B cell (primary cell): Measurements from ENCODE around the gene DUXA. TPM values are rescaled to one million over a fixed set of nuclear protein-coding genes. Genes with fewer than 3 reads are reported as not detected.
"Not testable (repeated sequence)": the region's sequence is repeated elsewhere in the genome, so short reads cannot be mapped to it uniquely, and the experiment has no call there.

ENCODE experiments used
- ATAC-seq: fragments of 200-7000 bp; cut with Tn5 transposase; one replicate; pipeline ENCODE4 v1.10.0; 2021; ENCODE audit warnings: low read depth, mild to moderate bottlenecking, moderate number of reproducible peaks, moderate library complexity
- CTCF ChIA-PET: fragments of 350-600 bp; sonication (Branson Sonifier 250); formaldehyde crosslinking; loops from one replicate; lab custom pipeline; 2021; ENCODE audit warnings: antibody characterized with exemption, inconsistent platforms; lab: Charles Lee
- POLR2A ChIA-PET: fragments of 350-600 bp; sonication (Branson Sonifier 250); formaldehyde crosslinking; loops from one replicate; lab custom pipeline; 2021; ENCODE audit warnings: antibody characterized with exemption; lab: Charles Lee
- DNase-seq: peaks from one replicate; pipeline ENCODE4 v3.0.0; 2013
- H2AFZ ChIP-seq: 2 replicates; pipeline ENCODE4 v1.6.1; 2012; ENCODE audit warnings: mild to moderate bottlenecking, low read depth, low read length; ENCODE audit not compliant: insufficient read depth, poor library complexity, severe bottlenecking
- H3K27ac ChIP-seq, 2 donors: 1 replicate in 1 of 2; 2 replicates in 1 of 2; pipeline ENCODE4 v1.5.1; 2012 to 2013; ENCODE audit warnings: low read length in 2 of 2, mild to moderate bottlenecking in 2 of 2, moderate library complexity in 1 of 2
- H3K27me3 ChIP-seq, 4 experiments: fragments of 200-600 bp in 1 of 4; sonication (generic) in 1 of 4; replicated peaks in 1 of 4; 1 replicate in 2 of 4; 2 replicates in 2 of 4; pipeline versions ENCODE4 v1.6.1 to v1.7.0; 2013 to 2016; ENCODE audit warnings: low read length in 3 of 4, mild to moderate bottlenecking in 2 of 4, mixed read lengths in 1 of 4, moderate library complexity in 1 of 4; ENCODE audit not compliant: insufficient read depth in 4 of 4, control insufficient read depth in 3 of 4; ENCODE audit errors: control extremely low read depth in 1 of 4
- H3K36me3 ChIP-seq, 2 experiments: replicated peaks in 1 of 2; 1 replicate in 1 of 2; 2 replicates in 1 of 2; pipeline versions ENCODE4 v1.6.1 to v1.7.1; 2013; ENCODE audit warnings: low read length in 1 of 2; ENCODE audit not compliant: insufficient read depth in 2 of 2, control insufficient read depth in 1 of 2; ENCODE audit errors: control extremely low read depth in 1 of 2, extremely low read depth in 1 of 2
- H3K4me1 ChIP-seq, 2 donors: fragments of 200-600 bp in 1 of 2; sonication (generic) in 1 of 2; 1 replicate in 1 of 2; 2 replicates in 1 of 2; pipeline versions ENCODE4 v1.5.1 to v1.6.1; 2013 to 2017; ENCODE audit warnings: low read length in 2 of 2; ENCODE audit not compliant: control insufficient read depth in 2 of 2, insufficient read depth in 2 of 2
- H3K4me2 ChIP-seq: replicated peaks from 2 replicates; pipeline ENCODE3; 2012; ENCODE audit warnings: mild to moderate bottlenecking, low read depth, low read length; ENCODE audit not compliant: poor library complexity, severe bottlenecking
- H3K4me3 ChIP-seq, 5 experiments: fragments of 200-600 bp in 1 of 5; sonication (generic) in 1 of 5; 1 replicate in 3 of 5; 2 replicates in 2 of 5; pipeline versions ENCODE4 v1.5.1 to v1.7.0; 2011 to 2016; ENCODE audit warnings: low read length in 4 of 5, mild to moderate bottlenecking in 4 of 5, low read depth in 2 of 5, control low read depth in 1 of 5, moderate library complexity in 1 of 5; ENCODE audit not compliant: insufficient read depth in 1 of 5; ENCODE audit errors: control extremely low read depth in 1 of 5, extremely low read depth in 1 of 5
- H3K79me2 ChIP-seq: fragments of 200-600 bp; sonication (generic); one replicate; pipeline ENCODE4 v1.6.0; 2016; ENCODE audit warnings: low read length; ENCODE audit not compliant: control insufficient read depth, insufficient read depth
- H3K9ac ChIP-seq: fragments of 200-600 bp; sonication (generic); 2 replicates; pipeline ENCODE4 v1.6.1; 2017; ENCODE audit warnings: mild to moderate bottlenecking, low read length, moderate library complexity
- H3K9me3 ChIP-seq, 3 donors: one replicate each; pipeline versions ENCODE4 v1.6.1 to v1.7.1; 2013; ENCODE audit warnings: low read length in 2 of 3; ENCODE audit not compliant: control insufficient read depth in 2 of 3, insufficient read depth in 1 of 3; ENCODE audit errors: control extremely low read depth in 1 of 3
- H4K20me1 ChIP-seq: 2 replicates; pipeline ENCODE4 v1.6.0; 2012; ENCODE audit warnings: mild to moderate bottlenecking, low read length; ENCODE audit not compliant: insufficient read depth, control insufficient read depth, poor library complexity, severe bottlenecking
- H3K27ac Mint-ChIP-seq: one replicate; pipeline ENCODE4 v1.8.0; 2021; ENCODE audit warnings: mixed read lengths
- H3K27me3 Mint-ChIP-seq: one replicate; pipeline ENCODE4 v1.8.0; 2021; ENCODE audit warnings: mixed read lengths
- H3K4me1 Mint-ChIP-seq: one replicate; pipeline ENCODE4 v1.8.0; 2021; ENCODE audit warnings: mixed read lengths
- H3K4me3 Mint-ChIP-seq: one replicate; pipeline ENCODE4 v1.8.0; 2021; ENCODE audit warnings: mixed read lengths
- H3K9me3 Mint-ChIP-seq: one replicate; pipeline ENCODE4 v1.8.0; 2022; ENCODE audit warnings: mixed read lengths; ENCODE audit not compliant: insufficient read depth
- CTCF ChIP-seq: fragments of 200-600 bp; IDR thresholded peaks from one replicate; pipeline ENCODE4 v1.8.0; 2022; ENCODE audit warnings: antibody characterized with exemption, mild to moderate bottlenecking
- EZH2 ChIP-seq: IDR thresholded peaks from 2 replicates; pipeline ENCODE4 v1.6.1; 2012; ENCODE audit warnings: borderline replicate concordance, low read depth, mild to moderate bottlenecking, moderate library complexity, low read length; ENCODE audit not compliant: insufficient read depth, poor library complexity, severe bottlenecking
- WGBS: methylation state at CpG from one replicate; pipeline ENCODE4 v1.1.5; 2013; ENCODE audit warnings: missing lambda C conversion rate; ENCODE audit not compliant: insufficient coverage; 5-methylcytosine and 5-hydroxymethylcytosine counted together
- intact Hi-C: fragments of 100-400 bp; cut with micrococcal nuclease; formaldehyde crosslinking; loops from one replicate; pipeline ENCODE4 v1.10.0; 2022
- polyA plus RNA-seq: library from polyadenylated mRNA; depleted of rRNA; stranded (reverse); fragments of >200 nt; gene quantifications from 2 replicates; pipeline ENCODE4 v1.2.3, GENCODE V29; 2012
- total RNA-seq, 2 donors: library from RNA; stranded (reverse); fragments of 120-200 nt in 1 of 2; gene quantifications; 1 replicate in 1 of 2; 2 replicates in 1 of 2; pipeline versions ENCODE4 v1.2.3 to v1.2.4, GENCODE V29; 2013 to 2022

The DUXA gene
- total and polyA plus RNA-seq, 2 donors (not counting 1 experiment from before 2014, with no cell fraction given), result not detected

- Mint-ChIP-seq H3K27me3 (no peaks in the 10 kb centered on the region), H3K4me3 (no peak overlapping the region), H3K27ac (no peak overlapping the region), H3K4me1 (no peaks in the 10 kb centered on the region), H3K9me3 (peaks cover 12% of the 10 kb centered on the region)
- H2AFZ ChIP-seq, result no peak overlapping the region
- no peak for TF ChIP-seq CTCF
- no peak for TF ChIP-seq EZH2
- H3K79me2 ChIP-seq, result no peaks in the 10 kb centered on the region
- H3K36me3 ChIP-seq, result no peaks in the 10 kb centered on the region
- H3K9ac ChIP-seq, result no peak overlapping the region
- H3K27me3 ChIP-seq, result no peaks in the 10 kb centered on the region
- no peak for ATAC-seq
- no peak overlapping the region for H3K27ac ChIP-seq
- H3K4me3 ChIP-seq, result no peak overlapping the region
- CTCF ChIA-PET, result no interaction called here
- POLR2A ChIA-PET, result interaction anchor here (0.7 kb wide), 1 partner anchor 8 kb away, joined by 4 read pairs; no protein-coding TSS in a partner anchor
- intact Hi-C loops, result no loop called here
- 100% methylated on average over 3 of the region's 4 CpGs for WGBS
- H4K20me1 ChIP-seq, result no peaks in the 10 kb centered on the region
- DNase-seq, result no peak
- H3K4me1 ChIP-seq, result no peaks in the 10 kb centered on the region
- H3K4me2 ChIP-seq, result no peak overlapping the region
- H3K9me3 ChIP-seq, result peaks cover 0 to 28% (median 0%) of the 10 kb centered on the region in 3 donors
Measured at GRCh38 chr19:57141699-57142098, 25.6 kb downstream of the DUXA start.

- Mint-ChIP-seq H3K27ac (no peak overlapping the region), H3K4me1 (no peaks in the 10 kb centered on the region), H3K9me3 (peaks cover 10% of the 10 kb centered on the region), H3K4me3 (no peak overlapping the region), H3K27me3 (no peaks in the 10 kb centered on the region)
- no peak overlapping the region for H3K4me3 ChIP-seq
- TF ChIP-seq EZH2 (no peak), CTCF (no peak)
- intact Hi-C loops, result no loop called here
- H4K20me1 ChIP-seq, result no peaks in the 10 kb centered on the region
- H3K4me2 ChIP-seq, result no peak overlapping the region
- ChIA-PET CTCF (no interaction called here), POLR2A (no interaction called here)
- no peaks in the 10 kb centered on the region for H3K4me1 ChIP-seq
- ATAC-seq (no peak), DNase-seq (no peak)
- no peak overlapping the region for H3K27ac ChIP-seq
- H3K27me3 ChIP-seq, result no peaks in the 10 kb centered on the region
- no peak overlapping the region for H2AFZ ChIP-seq
- WGBS, result 97% methylated on average over 4 of the region's 6 CpGs
- no peaks in the 10 kb centered on the region for H3K36me3 ChIP-seq
- H3K79me2 ChIP-seq, result no peaks in the 10 kb centered on the region
- H3K9me3 ChIP-seq, result peaks cover 0 to 24% (median 0%) of the 10 kb centered on the region in 3 donors
- no peak overlapping the region for H3K9ac ChIP-seq
Measured at GRCh38 chr19:57135797-57136196, 31.5 kb downstream of the DUXA start.

- CTCF ChIA-PET, H3K4me3 ChIP-seq, H3K27me3 ChIP-seq, H3K27ac Mint-ChIP-seq, H4K20me1 ChIP-seq, intact Hi-C loops, H3K36me3 ChIP-seq, DNase-seq, H3K4me3 Mint-ChIP-seq, H3K79me2 ChIP-seq, ATAC-seq, H3K4me2 ChIP-seq, POLR2A ChIA-PET, H3K27ac ChIP-seq, H3K9me3 Mint-ChIP-seq, H3K27me3 Mint-ChIP-seq, H3K4me1 ChIP-seq, H3K9ac ChIP-seq, H3K4me1 Mint-ChIP-seq, H2AFZ ChIP-seq: not testable (repeated sequence)
- peaks cover 0 to 14% (median 0%) of the 10 kb centered on the region in 3 donors for H3K9me3 ChIP-seq
- WGBS, result 94% methylated on average over 3 of the region's 3 CpGs
Measured at GRCh38 chr19:57127403-57127802, 39.9 kb downstream of the DUXA start.
